ENCODE data around the gene RNF126.
A peak's percentile ranks its signal among the peaks of the same experiment; 100 is the strongest.

Gene RNF126

GRCh38 chr19:616062-616700 is 46.8 kb downstream of the RNF126 start:
- H3K36me3 ChIP-seq, result peaks cover 60% of the 10 kb centered on the region
- no peak overlapping the region for H3K4me3 ChIP-seq

GRCh38 chr19:615619-616018 is 47.4 kb downstream of the RNF126 start:
- H3K4me1 ChIP-seq, result peaks cover 31% of the 10 kb centered on the region
- H3K36me3 ChIP-seq, result peaks cover 57% of the 10 kb centered on the region
- H3K4me2 ChIP-seq, result peak overlapping the region; percentile 26; the same call in 1 of the 2 replicates
- H3K27me3 ChIP-seq, result no peaks in the 10 kb centered on the region
- no peak overlapping the region for H3K9ac ChIP-seq
- no peak overlapping the region for H3K4me3 ChIP-seq
- 0 out of 2 replicates have a peak, but pooled peaks cover 4% of the 10 kb centered on the region for H4K20me1 ChIP-seq
- no peak overlapping the region for H3K27ac ChIP-seq
- TF ChIP-seq Cebpa-rat (IDR thresholded peaks at IDR 0.05), result no peak
- H3K9me3 ChIP-seq, result no peaks in the 10 kb centered on the region

More at GRCh38 chr19:616062-616700, 46.8 kb downstream of the RNF126 start:
- Histone ChIP-seq H3K9ac (no peak overlapping the region), H3K4me2 (no peak overlapping the region), H3K9me3 (no peaks in the 10 kb centered on the region), H4K20me1 (0 out of 2 replicates have a peak, but pooled peaks cover 4% of the 10 kb centered on the region), H3K27ac (no peak overlapping the region), H3K27me3 (no peaks in the 10 kb centered on the region), H3K4me1 (peaks cover 25% of the 10 kb centered on the region)
- TF ChIP-seq Cebpa-rat (IDR thresholded peaks at IDR 0.05), result no peak

- Histone ChIP-seq H3K9ac (no peak overlapping the region), H3K36me3 (peaks cover 41% of the 10 kb centered on the region), H3K9me3 (no peaks in the 10 kb centered on the region), H3K4me3 (no peak overlapping the region), H4K20me1 (0 out of 2 replicates have a peak, but pooled peaks cover 4% of the 10 kb centered on the region), H3K4me2 (no peak overlapping the region), H3K4me1 (peaks cover 44% of the 10 kb centered on the region), H3K27ac (no peak overlapping the region), H3K27me3 (no peaks in the 10 kb centered on the region)
- TF ChIP-seq Cebpa-rat (IDR thresholded peaks at IDR 0.05), result no peak
These were observed 49.1 kb downstream of the RNF126 start for GRCh38 chr19:613732-614567.

- Histone ChIP-seq H3K4me3 (no peak overlapping the region), H3K4me2 (peak overlapping the region; percentile 91), H4K20me1 (0 out of 2 replicates have a peak, but pooled peaks cover 4% of the 10 kb centered on the region), H3K36me3 (peaks cover 31% of the 10 kb centered on the region), H3K4me1 (peaks cover 54% of the 10 kb centered on the region), H3K9ac (no peak overlapping the region), H3K27me3 (no peaks in the 10 kb centered on the region), H3K27ac (no peak overlapping the region), H3K9me3 (no peaks in the 10 kb centered on the region)
- no peak for TF ChIP-seq Cebpa-rat (IDR thresholded peaks at IDR 0.05)
These were observed 50.1 kb downstream of the RNF126 start for GRCh38 chr19:612941-613340.

- Histone ChIP-seq H3K9me3 (no peaks in the 10 kb centered on the region), H4K20me1 (0 out of 2 replicates have a peak, but pooled peaks cover 4% of the 10 kb centered on the region), H3K27ac (peak overlapping the region; percentile 85), H3K4me1 (peaks cover 64% of the 10 kb centered on the region), H3K27me3 (no peaks in the 10 kb centered on the region), H3K4me2 (peak overlapping the region; percentile 91), H3K9ac (peak overlapping the region; percentile 60), H3K4me3 (peak overlapping the region; percentile 56), H3K36me3 (peaks cover 23% of the 10 kb centered on the region)
- TF ChIP-seq Cebpa-rat (IDR thresholded peaks at IDR 0.05), result no peak
These were observed 51.5 kb downstream of the RNF126 start for GRCh38 chr19:611481-611868.

DNA sequence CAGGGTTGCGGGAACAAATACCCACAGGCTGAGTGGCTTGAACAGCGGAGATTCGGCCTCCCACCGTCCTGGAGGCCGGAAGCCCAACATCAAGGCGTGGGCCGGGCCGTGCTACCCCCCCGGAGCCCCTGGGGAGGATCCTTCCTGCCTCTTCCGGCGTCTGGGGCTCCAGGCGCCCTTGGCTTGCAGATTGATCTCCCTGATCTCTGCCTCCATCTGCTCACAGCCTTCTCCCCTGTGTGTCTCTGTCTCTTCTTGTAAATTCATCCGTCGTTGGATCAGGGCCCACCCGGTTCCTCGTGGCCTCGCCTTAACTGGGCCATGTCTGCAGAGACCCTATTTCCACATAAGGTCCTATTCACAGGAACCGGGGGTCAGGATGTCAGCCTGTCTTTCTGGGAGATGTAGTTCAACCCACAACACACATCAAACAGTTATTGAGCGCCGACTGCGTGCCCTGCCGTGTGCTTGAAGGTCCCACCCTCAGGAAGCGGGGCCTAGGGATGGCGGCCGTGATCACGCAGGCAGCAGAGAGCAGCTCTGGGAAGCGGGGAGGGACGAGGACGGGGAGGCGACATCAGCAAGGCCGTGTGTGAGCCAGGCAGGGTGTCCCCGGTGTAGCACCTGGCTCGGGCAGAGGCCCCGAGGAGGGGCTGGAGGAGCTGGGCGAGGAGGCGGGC is 52.1 kb downstream of the RNF126 start:
- Histone ChIP-seq H4K20me1 (0 out of 2 replicates have a peak, but pooled peaks cover 4% of the 10 kb centered on the region), H3K9me3 (no peaks in the 10 kb centered on the region), H3K9ac (peak overlapping the region; percentile 60), H3K4me2 (peak overlapping the region; percentile 91), H3K4me1 (peaks cover 64% of the 10 kb centered on the region), H3K4me3 (peak overlapping the region; percentile 56), H3K27ac (peak overlapping the region; percentile 85), H3K27me3 (no peaks in the 10 kb centered on the region), H3K36me3 (peaks cover 23% of the 10 kb centered on the region)
- no peak; the same call in 1 of the 2 replicates for TF ChIP-seq Cebpa-rat (IDR thresholded peaks at IDR 0.05)

DNA sequence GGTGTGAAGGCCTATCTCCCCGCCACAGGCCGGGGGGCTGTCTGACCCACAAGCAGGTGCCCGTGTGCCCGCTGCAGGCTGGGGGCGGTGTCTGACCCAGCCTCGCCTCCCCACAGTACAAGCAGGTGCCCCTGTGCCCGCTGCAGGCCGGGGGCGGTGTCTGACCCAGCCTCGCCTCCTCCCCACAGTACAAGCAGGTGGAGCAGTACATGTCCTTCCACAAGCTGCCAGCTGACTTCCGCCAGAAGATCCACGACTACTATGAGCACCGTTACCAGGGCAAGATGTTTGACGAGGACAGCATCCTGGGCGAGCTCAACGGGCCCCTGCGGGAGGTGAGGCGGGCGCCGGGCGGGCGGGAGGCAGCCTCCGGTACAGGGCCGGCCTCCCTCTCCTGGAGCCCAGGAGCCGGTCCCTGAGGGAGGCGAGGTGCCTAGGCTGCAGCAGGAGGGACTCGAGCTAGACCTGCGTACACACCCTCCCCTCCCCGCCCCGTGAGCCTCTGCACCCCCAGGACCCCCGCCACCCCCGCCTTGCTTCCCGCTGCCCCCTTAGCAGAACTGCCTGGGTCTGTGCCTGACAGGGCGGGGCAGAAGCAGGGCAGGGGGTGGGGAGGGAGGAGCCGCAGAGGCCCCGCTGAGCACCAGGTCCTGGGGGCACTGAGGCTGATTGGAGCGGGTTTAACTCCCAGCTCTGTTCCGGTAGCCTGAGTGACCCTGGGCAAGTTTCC is 52.8 kb downstream of the RNF126 start:
- Histone ChIP-seq H3K9me3 (no peaks in the 10 kb centered on the region), H4K20me1 (no peaks in the 10 kb centered on the region), H3K27me3 (no peaks in the 10 kb centered on the region), H3K36me3 (peaks cover 18% of the 10 kb centered on the region), H3K9ac (peak overlapping the region; percentile 60), H3K4me3 (peak overlapping the region; percentile 56), H3K4me1 (peaks cover 59% of the 10 kb centered on the region), H3K27ac (peak overlapping the region; percentile 85), H3K4me2 (peak overlapping the region; percentile 91)
- TF ChIP-seq Cebpa-rat (IDR thresholded peaks at IDR 0.05), result no peak

- Histone ChIP-seq H3K4me2 (peak overlapping the region; percentile 91), H3K4me3 (peak overlapping the region; percentile 56; the same call in 1 of the 2 replicates), H4K20me1 (no peaks in the 10 kb centered on the region), H3K27ac (peak overlapping the region; percentile 85), H3K27me3 (no peaks in the 10 kb centered on the region), H3K9me3 (no peaks in the 10 kb centered on the region), H3K4me1 (peaks cover 59% of the 10 kb centered on the region), H3K36me3 (peaks cover 7% of the 10 kb centered on the region), H3K9ac (peak overlapping the region; percentile 48; the same call in 1 of the 2 replicates)
- no peak for TF ChIP-seq Cebpa-rat (IDR thresholded peaks at IDR 0.05)
These were observed 54.0 kb downstream of the RNF126 start for GRCh38 chr19:609004-609346.

Measured in BLaER1 (cell line).